GM11168 (cell line): Measurements from ENCODE around the gene TSBP1.
"Not testable (repeated sequence)": the region's sequence is repeated elsewhere in the genome, so short reads cannot be mapped to it uniquely, and the experiment has no call there.

Experiments
- in situ Hi-C: fragments of 300-500 bp; cut with MboI; formaldehyde crosslinking; loops from one replicate; pipeline ENCODE4 v1.12.0; 2022; ENCODE audit warnings: low sequenced_read_pairs; ENCODE audit not compliant: unreplicated experiment

Gene TSBP1

DNA sequence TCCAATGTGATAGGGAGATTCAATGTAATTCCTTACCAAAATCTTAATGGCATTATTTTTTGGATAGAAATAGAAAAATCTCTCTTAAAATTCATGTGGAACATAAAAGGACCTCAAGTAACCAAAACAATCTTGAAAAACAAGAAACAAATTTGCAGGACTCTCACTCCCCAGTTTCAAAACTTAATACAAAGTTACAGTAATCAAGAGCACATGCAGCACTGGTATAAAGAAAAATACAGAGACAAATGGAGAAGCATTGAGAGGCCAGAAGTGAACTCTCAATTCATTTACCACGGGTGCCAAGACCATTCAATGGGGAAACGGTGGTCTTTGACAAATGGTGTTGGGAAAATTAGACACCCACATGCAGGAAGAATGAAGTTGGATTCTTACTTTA, 7.8 kb upstream of the TSBP1 start:
- in situ Hi-C loops: no loop called here

DNA sequence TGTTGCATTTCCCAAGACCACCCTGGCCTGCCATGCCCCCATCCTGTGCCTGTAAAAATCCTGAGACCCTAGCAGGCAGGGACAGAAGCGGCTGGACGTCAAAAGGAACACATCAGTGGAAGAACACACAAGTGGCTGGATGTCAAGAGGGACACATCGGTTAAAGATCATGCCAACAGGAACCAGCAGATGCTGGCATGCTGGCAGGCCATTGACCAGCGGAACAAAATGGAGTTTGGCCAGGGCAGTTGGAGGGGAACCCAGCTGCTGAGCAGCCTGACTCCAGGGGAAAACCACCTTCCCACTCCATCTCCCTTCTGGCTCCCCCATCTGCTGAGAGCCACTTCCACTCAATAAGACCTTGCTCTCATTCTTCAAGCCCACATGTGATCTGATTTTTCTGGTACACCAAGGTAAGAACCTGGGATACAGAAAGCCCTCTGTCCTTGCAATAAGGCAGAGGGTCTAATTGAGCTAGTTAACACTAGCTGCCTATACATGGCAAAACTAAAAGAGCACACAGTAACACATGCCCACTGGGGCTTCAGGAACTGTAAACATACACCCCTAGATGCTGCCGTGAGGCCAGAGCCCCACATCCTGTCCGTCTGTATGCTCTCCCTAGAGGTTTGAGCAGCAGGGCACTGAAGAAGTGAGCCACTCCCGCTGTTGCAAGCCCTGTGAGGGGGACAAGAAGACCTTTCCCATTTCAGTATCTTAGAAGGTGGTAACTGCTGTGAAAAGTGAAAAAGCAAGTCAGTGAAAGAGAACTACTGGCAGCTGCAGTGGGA, 4.2 kb upstream of the TSBP1 start:
- in situ Hi-C loops: no loop called here

DNA sequence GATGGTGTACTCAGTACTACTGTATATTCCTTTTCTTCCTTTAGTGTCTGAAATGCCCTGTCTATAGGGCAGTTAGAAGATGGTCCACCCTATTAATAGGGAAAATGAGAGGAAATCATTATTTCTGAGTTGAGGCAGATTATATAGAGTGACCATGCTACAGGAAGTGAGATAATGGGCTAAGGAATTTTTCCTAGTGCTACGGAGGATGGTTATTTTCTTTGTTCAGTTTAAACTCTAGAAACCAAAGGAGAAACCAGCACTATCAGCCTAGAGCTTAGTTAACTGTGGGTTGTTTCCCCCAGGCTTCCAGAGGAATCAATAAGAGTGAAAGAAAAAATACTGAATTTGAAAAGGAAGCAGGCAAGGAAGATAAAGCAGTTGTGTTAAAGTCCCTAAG, 474 bp downstream of the TSBP1 start:
- in situ Hi-C loops: no loop called here

DNA sequence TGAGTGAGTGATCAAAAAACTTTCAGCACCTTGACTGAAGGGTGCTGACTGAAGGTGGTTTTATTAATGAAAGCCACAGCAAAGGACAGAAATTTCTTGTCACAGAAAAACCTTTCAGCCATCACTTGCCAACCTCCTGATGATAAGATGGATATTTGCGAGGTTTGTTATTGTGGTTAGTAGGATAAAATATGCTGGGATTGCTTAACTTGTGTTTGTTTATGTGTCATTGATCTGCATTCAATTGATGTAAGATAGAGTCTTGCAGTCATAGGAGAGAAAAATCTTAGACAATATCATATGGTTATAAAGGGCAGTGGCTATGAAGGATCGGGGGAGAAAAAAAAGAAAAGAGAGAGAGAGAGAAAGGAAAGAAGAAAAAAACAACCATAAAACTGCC, 1.2 kb downstream of the TSBP1 start:
- in situ Hi-C loops: no loop called here

- in situ Hi-C loops: no loop called here
These were observed 2.0 kb downstream of the TSBP1 start for GRCh38 chr6:32369660-32370059.

DNA sequence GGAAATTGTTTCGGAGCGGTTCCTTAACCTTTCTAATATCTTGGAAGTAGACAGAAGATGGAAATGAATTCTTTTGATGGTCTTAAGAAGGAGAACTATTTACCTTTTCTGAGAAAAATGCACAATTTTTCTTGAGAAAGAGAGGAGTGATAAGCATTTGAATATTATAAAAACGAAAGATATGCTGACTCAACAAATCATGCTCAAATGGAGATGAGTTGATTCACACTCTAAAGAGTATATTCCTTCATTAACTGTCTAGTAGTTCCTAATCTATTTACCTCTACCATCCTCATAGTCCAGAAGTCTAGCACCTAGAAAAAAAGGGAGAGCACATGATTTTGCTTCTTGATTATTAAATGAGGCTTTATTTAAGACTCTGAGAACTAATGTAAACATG, 4.1 kb downstream of the TSBP1 start:
- in situ Hi-C loops: no loop called here

DNA sequence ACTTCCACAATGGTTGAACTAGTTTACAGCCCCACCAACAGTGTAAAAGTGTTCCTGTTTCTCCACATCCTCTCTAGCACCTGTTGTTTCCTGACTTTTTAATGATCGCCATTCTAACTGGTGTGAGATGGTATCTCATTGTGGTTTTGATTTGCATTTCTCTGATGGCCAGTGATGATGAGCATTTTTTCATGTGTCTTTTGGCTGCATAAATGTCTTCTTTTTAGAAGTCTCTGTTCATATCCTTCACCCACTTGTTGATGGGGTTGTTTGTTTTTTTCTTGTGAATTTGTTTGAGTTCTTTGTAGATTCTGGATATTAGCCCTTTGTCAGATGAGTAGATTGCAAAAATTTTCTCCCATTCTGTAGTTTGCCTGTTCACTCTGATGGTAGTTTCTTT, 12.5 kb downstream of the TSBP1 start:
- in situ Hi-C loops: not testable (repeated sequence)

GRCh38 chr6:32358548-32358947, 13.2 kb downstream of the TSBP1 start:
- in situ Hi-C loops: not testable (repeated sequence)

DNA sequence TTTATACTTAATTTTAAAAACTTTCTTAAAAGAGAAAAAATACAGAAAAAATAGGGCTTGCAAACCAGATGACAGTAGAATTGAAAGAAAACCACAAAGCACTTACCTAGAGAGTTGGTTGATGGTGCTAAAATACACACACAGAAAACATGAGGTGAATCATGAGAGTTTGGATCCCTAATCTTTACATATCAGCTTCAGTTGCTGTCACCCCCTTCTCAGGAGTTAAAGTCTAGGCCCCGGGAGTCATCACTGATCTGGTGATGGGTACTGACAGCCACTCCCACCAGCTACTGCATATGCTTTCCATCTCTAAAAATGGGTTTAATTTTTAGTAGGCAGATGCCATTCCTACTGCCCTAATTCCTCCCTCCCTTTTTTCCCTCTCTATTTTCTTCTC, 16.7 kb downstream of the TSBP1 start:
- in situ Hi-C loops: no loop called here

- in situ Hi-C loops: no loop called here
These were observed 18.4 kb downstream of the TSBP1 start for GRCh38 chr6:32353348-32353747.

- in situ Hi-C loops: no loop called here
These were observed 31.5 kb downstream of the TSBP1 start for GRCh38 chr6:32340242-32340641.

GRCh38 chr6:32337186-32337805, 34.4 kb downstream of the TSBP1 start:
- in situ Hi-C loops: no loop called here

GRCh38 chr6:32332433-32332832, 39.3 kb downstream of the TSBP1 start:
- in situ Hi-C loops: no loop called here

DNA sequence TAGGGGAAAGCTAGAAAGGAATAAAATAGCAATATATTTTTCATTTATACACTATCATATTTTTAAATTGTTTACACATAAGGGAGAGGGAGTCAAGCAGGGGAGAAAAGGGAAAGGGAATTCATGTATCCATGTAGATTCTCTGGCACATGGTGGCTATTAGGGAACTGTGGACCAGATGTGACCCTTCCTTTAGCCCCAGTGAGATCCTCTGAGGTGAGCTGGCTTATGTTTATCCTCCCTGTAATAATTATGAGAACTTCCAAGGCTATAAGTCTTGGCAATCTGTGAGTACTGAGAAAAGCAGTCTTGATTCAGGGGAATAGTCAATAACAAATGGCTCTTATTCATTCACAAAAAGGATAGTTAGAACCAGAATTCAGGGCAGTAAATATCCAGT, 42.6 kb downstream of the TSBP1 start:
- in situ Hi-C loops: no loop called here

GRCh38 chr6:32327103-32327502, 44.6 kb downstream of the TSBP1 start:
- in situ Hi-C loops: no loop called here

DNA sequence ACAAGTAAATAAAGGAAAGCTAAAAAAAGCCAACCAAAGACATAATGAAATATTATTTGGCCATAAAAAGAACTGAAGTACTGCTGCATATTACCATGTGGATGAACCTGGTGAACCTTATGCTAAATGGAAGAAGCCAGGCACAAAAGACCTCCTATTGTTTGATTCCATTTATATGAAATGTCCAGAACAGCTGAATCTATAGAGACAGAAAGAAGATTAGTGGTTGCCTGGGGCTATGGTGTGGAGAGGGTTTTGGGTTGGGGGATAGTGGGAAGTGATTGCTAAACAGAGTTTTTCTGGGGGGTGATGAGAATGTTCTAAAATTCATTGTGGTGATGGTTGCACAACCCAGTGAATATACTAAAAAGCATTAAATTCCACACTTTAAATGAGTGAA, 53.2 kb downstream of the TSBP1 start:
- in situ Hi-C loops: no loop called here

DNA sequence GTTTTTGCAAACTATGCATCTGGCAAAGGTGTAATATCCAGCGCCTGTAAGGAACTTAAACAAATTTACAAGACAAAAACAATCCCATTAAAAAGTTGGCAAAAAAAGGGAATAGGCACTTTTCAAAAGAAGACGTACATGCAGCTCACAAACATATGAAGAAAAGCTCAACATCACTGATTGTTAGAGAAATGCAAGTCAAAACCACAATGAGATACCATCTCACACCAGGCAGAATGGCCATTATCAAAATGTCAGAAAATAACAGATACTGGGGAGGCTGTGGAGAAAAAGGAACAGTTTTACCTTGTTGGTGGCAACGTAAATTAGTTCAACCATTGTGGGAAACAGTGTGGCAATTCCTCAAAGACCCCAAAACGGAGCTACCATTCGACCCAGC, 54.2 kb downstream of the TSBP1 start:
- in situ Hi-C loops: no loop called here

- in situ Hi-C loops: no loop called here
These were observed 57.7 kb downstream of the TSBP1 start for GRCh38 chr6:32313964-32314363.

DNA sequence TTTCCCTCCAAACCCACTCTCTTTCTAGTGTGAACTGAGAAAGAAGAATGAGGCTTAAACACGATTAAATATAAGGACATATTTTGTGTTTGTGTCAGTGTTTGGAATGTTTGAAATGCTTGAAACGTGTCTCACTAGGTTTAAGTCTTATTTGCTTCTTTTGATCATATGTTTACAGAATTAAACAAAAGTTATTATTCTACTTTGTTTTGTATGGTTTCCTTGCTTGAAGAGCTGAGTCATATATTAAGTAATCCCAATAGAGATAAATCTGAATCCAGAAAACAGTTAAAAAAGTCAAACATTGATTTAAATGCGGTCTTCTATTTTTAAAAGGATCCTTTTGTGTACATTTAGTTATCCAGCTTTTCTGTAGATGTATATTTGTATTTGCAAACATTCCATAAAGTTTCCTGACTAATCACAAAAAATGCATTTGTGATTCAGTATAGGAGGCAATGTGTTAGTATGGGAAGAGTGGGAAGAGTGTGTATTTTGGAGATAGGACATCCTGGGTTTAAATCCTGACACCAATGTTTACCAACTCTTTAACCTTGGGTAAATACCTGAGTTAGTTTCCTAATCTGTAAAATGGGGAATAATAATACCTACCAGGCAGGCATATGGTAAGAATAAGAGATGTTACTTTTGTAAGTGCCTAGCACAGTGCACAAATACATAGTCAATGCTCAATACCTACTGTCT, 72.9 kb downstream of the TSBP1 start:
- in situ Hi-C loops: no loop called here

DNA sequence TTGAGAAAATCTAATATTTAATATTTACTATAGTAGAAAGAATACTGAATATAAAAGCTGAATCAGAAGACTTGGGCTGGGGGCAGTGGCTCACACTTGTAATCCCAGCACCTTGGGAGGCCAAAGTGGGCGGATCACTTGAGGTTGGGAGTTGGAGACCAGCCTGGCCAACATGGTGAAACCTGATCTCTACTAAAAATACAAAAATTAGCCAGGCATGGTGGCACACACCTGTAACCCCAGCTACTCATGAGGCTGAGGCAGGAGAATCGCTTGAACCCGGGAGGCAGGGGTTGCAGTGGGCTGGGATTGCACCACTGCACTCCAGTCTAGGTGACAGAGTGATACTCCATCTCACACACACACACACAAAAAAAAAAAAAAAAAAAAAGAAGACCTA, 76.7 kb downstream of the TSBP1 start:
- in situ Hi-C loops: not testable (repeated sequence)

- in situ Hi-C loops: no loop called here
These were observed 77.1 kb downstream of the TSBP1 start for GRCh38 chr6:32294566-32294965.
